GM23338 (cell line): ENCODE data around the gene SHISA9. TPM values are rescaled to one million over a fixed set of nuclear protein-coding genes. Genes with fewer than 3 reads are reported as not detected.

ENCODE experiments used
- polyA plus RNA-seq: library from polyadenylated mRNA; unstranded; fragments of >200 nt; fragmentation: Nextera tagmentation; extraction: Ambion mirVana; gene quantifications from 2 replicates; pipeline ENCODE4 v1.2.1, GENCODE V29; 2016
- total RNA-seq: library from RNA; depleted of rRNA; stranded (reverse); fragments of >200 nt; shearing (Covaris generic); gene quantifications from 2 replicates; pipeline ENCODE4 v1.2.3, GENCODE V29; 2014; rRNA removed

The SHISA9 gene
- total and polyA plus RNA-seq, 2 experiments from 2014 or later: 10.4 to 45.6 TPM

Other genes starting within 250 kb of the SHISA9 start
- gene CPPED1, start 97.7 kb upstream of the SHISA9 start, total RNA-seq: 6.2 and 7.5 TPM in 2 replicates
- gene CPPED1, start 97.7 kb upstream of the SHISA9 start, polyA plus RNA-seq: 7.2 and 7.3 TPM in 2 replicates